ENCODE measurements around the gene CHCHD6. TPM values are rescaled to one million over a fixed set of nuclear protein-coding genes. Genes with fewer than 3 reads are reported as not detected.
A peak's percentile ranks its signal among the peaks of the same experiment; 100 is the strongest.

Gene CHCHD6
- total RNA-seq, 1 donor = 9.1 TPM

DNA sequence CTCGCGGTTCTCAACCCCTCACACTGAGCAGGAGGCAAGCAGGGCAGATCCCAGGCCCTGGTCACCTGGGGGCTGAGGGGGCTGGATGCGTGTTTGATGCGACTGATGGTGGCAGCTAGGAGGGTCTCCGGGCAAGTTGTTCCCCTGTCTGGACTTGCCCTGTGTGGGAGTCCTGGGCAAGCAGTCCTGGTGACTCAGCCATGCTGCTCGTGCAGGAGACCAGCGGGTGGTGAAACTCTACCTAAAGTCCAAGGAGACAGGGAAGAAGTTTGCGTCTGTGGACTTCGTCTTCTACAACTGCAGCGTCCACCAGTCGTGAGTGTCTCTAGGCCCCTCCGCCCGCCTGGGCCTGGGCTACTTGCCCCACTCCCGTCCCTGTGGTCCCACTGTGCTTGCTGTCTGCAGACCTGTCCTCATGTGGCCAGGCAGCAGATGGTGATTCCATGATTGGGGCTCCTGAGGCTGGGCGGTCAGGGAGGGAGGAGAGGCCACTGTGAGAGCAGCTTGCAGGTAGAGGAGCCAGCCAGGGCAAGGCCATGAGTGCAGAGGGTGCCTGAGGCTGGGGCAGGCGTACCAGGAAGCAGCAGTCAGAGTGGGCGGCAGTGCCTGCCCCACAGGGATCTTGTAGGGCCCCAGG, 301.9 kb downstream of the CHCHD6 start:
- TF ChIP-seq, protein P1, sequence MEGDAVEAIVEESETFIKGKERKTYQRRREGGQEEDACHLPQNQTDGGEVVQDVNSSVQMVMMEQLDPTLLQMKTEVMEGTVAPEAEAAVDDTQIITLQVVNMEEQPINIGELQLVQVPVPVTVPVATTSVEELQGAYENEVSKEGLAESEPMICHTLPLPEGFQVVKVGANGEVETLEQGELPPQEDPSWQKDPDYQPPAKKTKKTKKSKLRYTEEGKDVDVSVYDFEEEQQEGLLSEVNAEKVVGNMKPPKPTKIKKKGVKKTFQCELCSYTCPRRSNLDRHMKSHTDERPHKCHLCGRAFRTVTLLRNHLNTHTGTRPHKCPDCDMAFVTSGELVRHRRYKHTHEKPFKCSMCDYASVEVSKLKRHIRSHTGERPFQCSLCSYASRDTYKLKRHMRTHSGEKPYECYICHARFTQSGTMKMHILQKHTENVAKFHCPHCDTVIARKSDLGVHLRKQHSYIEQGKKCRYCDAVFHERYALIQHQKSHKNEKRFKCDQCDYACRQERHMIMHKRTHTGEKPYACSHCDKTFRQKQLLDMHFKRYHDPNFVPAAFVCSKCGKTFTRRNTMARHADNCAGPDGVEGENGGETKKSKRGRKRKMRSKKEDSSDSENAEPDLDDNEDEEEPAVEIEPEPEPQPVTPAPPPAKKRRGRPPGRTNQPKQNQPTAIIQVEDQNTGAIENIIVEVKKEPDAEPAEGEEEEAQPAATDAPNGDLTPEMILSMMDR (IDR thresholded peaks at IDR 0.05; ENCODE audit: insufficient read depth, low read depth, low read length) = no peak
- DNase-seq (ENCODE audit: low read depth) = peak; percentile 24

DNA sequence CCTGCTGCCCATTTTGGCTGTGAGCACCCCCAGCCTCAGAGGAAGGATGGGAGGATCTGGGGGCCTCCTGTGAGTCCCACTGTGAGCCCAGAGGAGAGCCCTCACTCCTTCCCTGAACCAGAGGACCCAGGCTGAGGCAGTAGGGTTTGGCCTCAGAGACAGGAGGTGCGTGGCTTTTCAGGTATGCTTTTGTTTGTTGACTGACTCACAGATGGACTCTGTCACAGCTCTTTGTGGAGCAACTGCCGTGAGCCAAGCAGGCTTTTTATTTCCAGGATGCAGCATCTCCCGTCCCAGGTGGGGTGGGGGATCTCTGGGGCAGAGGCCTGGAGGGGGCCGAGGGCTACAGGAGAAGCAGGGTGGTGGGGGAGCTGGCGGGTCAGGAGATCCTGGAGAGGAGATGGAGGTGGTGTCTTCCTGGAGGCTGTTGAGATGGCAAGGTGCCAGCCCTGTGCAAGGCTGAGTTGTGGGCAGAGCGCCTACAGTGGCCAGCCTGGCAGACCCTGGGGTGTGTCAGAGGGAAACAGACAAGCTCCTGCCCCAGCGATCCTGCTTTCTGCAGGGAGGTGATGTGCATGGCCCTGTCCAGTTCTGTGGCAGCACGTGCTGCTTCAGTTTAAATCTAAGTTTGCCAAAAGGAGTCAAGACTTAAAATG, 302.9 kb downstream of the CHCHD6 start:
- H3K4me3 ChIP-seq (ENCODE audit: low read depth, low read length) = no peak overlapping the region
- TF ChIP-seq, protein P1 (IDR thresholded peaks at IDR 0.05; ENCODE audit: insufficient read depth, low read depth, low read length) = no peak
- DNase-seq (ENCODE audit: low read depth) = no peak

More for the DNA sequence above, 301.9 kb downstream of the CHCHD6 start:
- no peak overlapping the region for H3K4me3 ChIP-seq (ENCODE audit: low read depth, low read length)

DNA sequence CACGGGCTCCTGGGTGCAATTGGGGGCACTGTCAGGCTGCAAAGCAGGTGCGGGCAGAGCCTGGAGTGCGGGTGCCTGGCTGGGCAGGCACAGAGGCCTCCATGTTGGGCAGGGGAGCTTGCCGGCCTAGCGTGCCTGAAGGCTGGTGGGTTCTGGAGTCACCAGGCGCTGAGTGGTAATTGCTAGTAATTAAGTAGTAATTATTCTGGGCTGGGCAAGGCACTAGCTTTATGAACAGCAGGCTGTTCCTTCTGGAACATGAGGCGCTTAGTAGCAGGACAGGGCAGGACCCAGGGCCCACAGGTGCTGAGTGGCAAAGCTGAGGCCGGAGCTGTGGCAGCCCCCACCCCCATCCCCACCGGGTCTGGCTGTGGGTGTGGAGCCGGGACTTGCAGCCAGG, 304.2 kb downstream of the CHCHD6 start:
- no peak for DNase-seq (ENCODE audit: low read depth)
- TF ChIP-seq, protein P1 (IDR thresholded peaks at IDR 0.05; ENCODE audit: insufficient read depth, low read depth, low read length) = no peak

DNA sequence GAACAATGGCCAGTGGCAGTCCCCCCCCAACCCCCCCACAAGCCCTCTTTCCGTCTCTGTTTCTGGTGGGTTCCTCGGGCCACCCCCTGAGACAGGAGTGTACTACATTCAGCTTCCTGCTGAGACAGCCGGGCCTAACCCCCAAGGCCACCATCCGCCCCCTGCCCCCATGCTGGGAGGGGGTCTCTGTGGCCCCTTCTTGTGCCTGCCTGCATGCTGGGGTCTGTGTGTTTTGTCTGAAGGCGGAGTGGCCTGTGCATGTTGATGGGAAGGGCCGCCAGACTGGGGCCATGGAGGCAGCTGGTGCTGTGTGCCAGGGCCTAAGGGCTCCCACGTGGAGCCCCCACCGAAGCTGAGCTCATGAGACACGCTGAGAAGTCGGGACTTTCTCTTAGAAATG, 305.5 kb downstream of the CHCHD6 start:
- TF ChIP-seq, protein P1 (IDR thresholded peaks at IDR 0.05; ENCODE audit: insufficient read depth, low read depth, low read length) = no peak
- H3K4me3 ChIP-seq (ENCODE audit: low read depth, low read length) = no peak overlapping the region
- DNase-seq (ENCODE audit: low read depth) = no peak

More for the DNA sequence above, 304.2 kb downstream of the CHCHD6 start:
- H3K4me3 ChIP-seq (ENCODE audit: low read depth, low read length) = no peak overlapping the region

Other genes with a start within 250 kb of the CHCHD6 start
- gene ZXDC, start 228.3 kb upstream of the CHCHD6 start, total RNA-seq = 17.7 TPM in 2 replicates
- under 0.01 TPM in 1 of 2 replicates, not detected in the other for gene UROC1, start 186.5 kb upstream of the CHCHD6 start, total RNA-seq
- gene CHST13, start 180.1 kb upstream of the CHCHD6 start, total RNA-seq = not detected in 2 replicates
- not detected in 2 replicates for gene C3orf22, start 145.3 kb upstream of the CHCHD6 start, total RNA-seq
- gene TXNRD3, start 49.1 kb upstream of the CHCHD6 start, total RNA-seq = 11.3 and 13.4 TPM in 2 replicates

All from fibroblast of villous mesenchyme (primary cell).